ENCODE data around the gene NBL1.
A peak's percentile ranks its signal among the peaks of the same experiment; 100 is the strongest.

NBL1 gene

GRCh38 chr1:19646377-19647319 lies 2.5 kb downstream of the NBL1 start:
- no peak for DNase-seq (ENCODE audit: low read depth)

GRCh38 chr1:19647643-19648042 lies 3.5 kb downstream of the NBL1 start:
- no peak for DNase-seq (ENCODE audit: low read depth)

- DNase-seq (ENCODE audit: low read depth) = no peak
Observed at GRCh38 chr1:19648239-19648638, 4.1 kb downstream of the NBL1 start.

- DNase-seq (ENCODE audit: low read depth) = no peak
Observed at GRCh38 chr1:19648689-19649088, 4.6 kb downstream of the NBL1 start.

- DNase-seq (ENCODE audit: low read depth) = no peak
Observed at GRCh38 chr1:19650416-19651140, 6.5 kb downstream of the NBL1 start.

GRCh38 chr1:19651141-19651737 lies 7.1 kb downstream of the NBL1 start:
- DNase-seq (ENCODE audit: low read depth) = no peak

GRCh38 chr1:19654386-19654785 lies 10.3 kb downstream of the NBL1 start:
- no peak for DNase-seq (ENCODE audit: low read depth)

- no peak for DNase-seq (ENCODE audit: low read depth)
Observed at GRCh38 chr1:19654886-19655717, 11.0 kb downstream of the NBL1 start.

GRCh38 chr1:19655718-19656080 lies 11.6 kb downstream of the NBL1 start:
- no peak for DNase-seq (ENCODE audit: low read depth)

GRCh38 chr1:19656134-19656779 lies 12.1 kb downstream of the NBL1 start:
- no peak for DNase-seq (ENCODE audit: low read depth)

GRCh38 chr1:19656780-19657466 lies 12.8 kb downstream of the NBL1 start:
- no peak for DNase-seq (ENCODE audit: low read depth)

GRCh38 chr1:19657511-19657910 lies 13.4 kb downstream of the NBL1 start:
- DNase-seq (ENCODE audit: low read depth) = no peak

GRCh38 chr1:19658186-19658585 lies 14.1 kb downstream of the NBL1 start:
- DNase-seq (ENCODE audit: low read depth) = no peak

GRCh38 chr1:19661721-19662228 lies 17.7 kb downstream of the NBL1 start:
- DNase-seq (ENCODE audit: low read depth) = no peak

GRCh38 chr1:19662313-19662712 lies 18.2 kb downstream of the NBL1 start:
- no peak for DNase-seq (ENCODE audit: low read depth)

GRCh38 chr1:19664453-19665185 lies 20.5 kb downstream of the NBL1 start, which contains the start of gene HTR6:
TSS of gene HTR6 (plus strand) at chr1:19664875. CDS start at chr1:19665754, 879 bp downstream.
- peak; percentile 8 for DNase-seq (ENCODE audit: low read depth)

- no peak for DNase-seq (ENCODE audit: low read depth)
Observed at GRCh38 chr1:19665186-19665495, 21.0 kb downstream of the NBL1 start.

GRCh38 chr1:19665496-19666465 lies 21.7 kb downstream of the NBL1 start:
- no peak for DNase-seq (ENCODE audit: low read depth)

GRCh38 chr1:19668888-19669287 lies 24.8 kb downstream of the NBL1 start:
- DNase-seq (ENCODE audit: low read depth) = no peak

Data from activated gamma-delta T cell treated with anti-CD3 and anti-CD28 coated beads, Interleukin-2, amount 50 U/mL, for 16 hours (primary cell).